SK-N-SH (cell line): ENCODE measurements around the gene MIEN1. TPM values are rescaled to one million over a fixed set of nuclear protein-coding genes. Genes with fewer than 3 reads are reported as not detected.

ENCODE experiments used
- CTCF ChIA-PET: fragments of 300-600, 350-600 bp; formaldehyde crosslinking; extraction: SDS; loops from one replicate; lab custom pipeline; 2021; lab: Yijun Ruan, JAX
- POLR2A ChIA-PET: fragments of 350-600 bp; sonication (Branson Sonifier 250); formaldehyde crosslinking; extraction: SDS; loops from one replicate; lab custom pipeline; 2020; ENCODE audit warnings: antibody characterized with exemption, inconsistent platforms; lab: Yijun Ruan, JAX
- DNase-seq: peaks from one replicate; pipeline ENCODE4 v3.0.0; 2012
- H2AFZ ChIP-seq: fragments of 200-600 bp; sonication (generic); 2 replicates; pipeline ENCODE4 v1.8.1; 2016; ENCODE audit warnings: antibody characterized with exemption, mild to moderate bottlenecking, low read depth
- H3F3A ChIP-seq: fragments of 200-600 bp; sonication (generic); replicated peaks from 2 replicates; pipeline ENCODE3; 2016; ENCODE audit warnings: antibody characterized with exemption, mild to moderate bottlenecking; ENCODE audit not compliant: insufficient read depth
- H3K27ac ChIP-seq, 2 experiments: fragments of 200-500 bp in 1 of 2; fragments of 200-600 bp in 1 of 2; sonication (Bioruptor generic) in 1 of 2; sonication (generic), shearing (Covaris generic) in 1 of 2; 2 replicates each; pipeline versions ENCODE4 v1.5.1 to v1.6.1; 2014 to 2016; ENCODE audit warnings: low read depth in 2 of 2, inconsistent platforms in 1 of 2, low read length in 1 of 2, mild to moderate bottlenecking in 1 of 2, mixed read lengths in 1 of 2
- H3K27me3 ChIP-seq: fragments of 200-600 bp; sonication (generic), shearing (Covaris generic); 2 replicates; pipeline ENCODE4 v1.6.1; 2016; ENCODE audit warnings: mixed run types; ENCODE audit not compliant: insufficient read depth
- H3K36me3 ChIP-seq, 2 experiments: fragments of 200-500 bp in 1 of 2; fragments of 200-600 bp in 1 of 2; sonication (Bioruptor generic) in 1 of 2; sonication (generic) in 1 of 2; replicated peaks in 1 of 2; 2 replicates each; pipeline versions ENCODE3 to v1.5.1; 2014 to 2016; ENCODE audit warnings: low read length in 1 of 2, mild to moderate bottlenecking in 1 of 2; ENCODE audit not compliant: insufficient read depth in 2 of 2, control insufficient read depth in 1 of 2
- H3K4me1 ChIP-seq, 2 experiments: fragments of 200-500 bp in 1 of 2; fragments of 200-600 bp in 1 of 2; sonication (Bioruptor generic) in 1 of 2; sonication (generic), shearing (Covaris generic) in 1 of 2; 2 replicates each; pipeline versions ENCODE4 v1.5.1 to v1.6.1; 2014 to 2016; ENCODE audit warnings: low read depth in 1 of 2, low read length in 1 of 2, mixed run types in 1 of 2; ENCODE audit not compliant: insufficient read depth in 2 of 2, control insufficient read depth in 1 of 2
- H3K4me2 ChIP-seq: fragments of 200-600 bp; sonication (generic), shearing (Covaris generic); 2 replicates; pipeline ENCODE4 v1.6.1; 2017; ENCODE audit warnings: mixed run types
- H3K4me3 ChIP-seq, 2 experiments: fragments of 200-500 bp in 1 of 2; fragments of 200-600 bp in 1 of 2; sonication (Bioruptor generic) in 1 of 2; sonication (generic), shearing (Covaris generic) in 1 of 2; 2 replicates each; pipeline versions ENCODE4 v1.5.1 to v1.8.1; 2014 to 2016; ENCODE audit warnings: low read depth in 2 of 2, inconsistent platforms in 1 of 2, low read length in 1 of 2, mild to moderate bottlenecking in 1 of 2, mixed read lengths in 1 of 2, moderate library complexity in 1 of 2
- H3K79me2 ChIP-seq: fragments of 200-600 bp; sonication (generic); 2 replicates; pipeline ENCODE4 v1.8.1; 2017; ENCODE audit warnings: mild to moderate bottlenecking; ENCODE audit not compliant: insufficient read depth
- H3K9ac ChIP-seq: fragments of 200-600 bp; sonication (generic); 2 replicates; pipeline ENCODE4 v1.6.1; 2017; ENCODE audit warnings: mixed run types
- H3K9me2 ChIP-seq: fragments of 200-600 bp; sonication (generic); 2 replicates; pipeline ENCODE4 v1.6.1; 2017; ENCODE audit warnings: mixed run types
- H3K9me3 ChIP-seq: fragments of 200-600 bp; sonication (generic); 2 replicates; pipeline ENCODE4 v1.6.1; 2017; ENCODE audit warnings: mixed run types, mild to moderate bottlenecking, moderate library complexity
- H4K20me1 ChIP-seq: fragments of 200-600 bp; sonication (generic); 2 replicates; pipeline ENCODE4 v1.6.1; 2017; ENCODE audit warnings: mild to moderate bottlenecking, mixed run types; ENCODE audit not compliant: insufficient read depth
- FOXJ3 ChIP-seq: sonication (generic); formaldehyde crosslinking; IDR thresholded peaks from 2 replicates; pipeline ENCODE4 v1.5.1; 2020; ENCODE audit warnings: mild to moderate bottlenecking, missing genetic modification reagents
- GABPA ChIP-seq: IDR thresholded peaks from 2 replicates; pipeline ENCODE4 v1.4.0; 2012; ENCODE audit warnings: low read depth, mild to moderate bottlenecking
- MEF2A ChIP-seq: IDR thresholded peaks from 2 replicates; pipeline ENCODE4 v1.4.0; 2012; ENCODE audit warnings: low read depth, borderline replicate concordance
- TAF1 ChIP-seq: IDR thresholded peaks from 2 replicates; pipeline ENCODE4 v1.6.1; 2012; ENCODE audit warnings: low read depth, mild to moderate bottlenecking, low read length, moderate library complexity, borderline replicate concordance
- TEAD4 ChIP-seq: IDR thresholded peaks from 2 replicates; pipeline ENCODE4 v1.4.0; 2012; ENCODE audit warnings: mild to moderate bottlenecking, borderline replicate concordance; ENCODE audit not compliant: insufficient read depth
- YY1 ChIP-seq: IDR thresholded peaks from 2 replicates; pipeline ENCODE4 v1.4.0; 2012; ENCODE audit warnings: low read depth, mild to moderate bottlenecking
- WGBS: methylation state at CpG from one replicate; pipeline ENCODE4 v1.1.6; 2017; ENCODE audit warnings: low lambda C conversion rate; 5-methylcytosine and 5-hydroxymethylcytosine counted together
- polyA plus RNA-seq, 3 experiments: library from polyadenylated mRNA; depleted of rRNA; stranded (reverse); fragments of >200 nt; gene quantifications; 2 replicates each; pipeline ENCODE4 v1.2.3, GENCODE V29; 2012
- TF ChIP-seq, protein P1 (sequence below): IDR thresholded peaks from 2 replicates; pipeline ENCODE4 v1.6.1; 2012; ENCODE audit warnings: mild to moderate bottlenecking, low read depth, low read length, moderate library complexity
- TF ChIP-seq, protein P2 (sequence below): IDR thresholded peaks from 2 replicates; pipeline ENCODE4; 2012
- TF ChIP-seq, protein P3 (sequence below): fragments of 150-350 bp; IDR thresholded peaks from 2 replicates; pipeline ENCODE4 v1.6.1; 2017; ENCODE audit warnings: antibody characterized with exemption, low read length, low read depth, borderline replicate concordance

Gene MIEN1
- polyA plus RNA-seq, 1 of the 3 experiments (the other 2 are of a cell fraction) = 100 TPM

DNA sequence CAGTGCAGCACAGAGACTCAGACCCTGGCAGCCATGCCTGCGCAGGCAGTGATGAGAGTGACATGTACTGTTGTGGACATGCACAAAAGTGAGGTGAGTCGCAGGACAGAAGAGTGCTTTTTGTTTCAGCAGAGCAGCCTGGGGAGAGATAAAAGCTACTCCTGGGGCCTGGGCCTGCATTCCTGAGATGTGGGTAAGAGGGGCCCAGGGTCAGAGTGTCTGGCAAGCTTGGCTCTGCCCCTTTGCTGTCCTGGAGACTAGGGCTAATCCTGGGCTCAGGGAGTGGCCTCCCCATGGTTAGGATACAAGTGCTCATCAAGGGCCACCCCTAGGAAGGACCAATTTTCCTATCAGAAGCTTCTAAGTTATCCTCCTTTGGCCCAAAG lies 35.2 kb downstream of the MIEN1 start:
- Histone ChIP-seq H3K4me2 (no peak overlapping the region), H3K9me2 (no peaks in the 10 kb centered on the region), H3K4me3 (no peak overlapping the region), H3K36me3 (no peaks in the 10 kb centered on the region), H3K9ac (no peak overlapping the region), H2AFZ (no peak overlapping the region), H3K79me2 (no peaks in the 10 kb centered on the region), H3K9me3 (no peaks in the 10 kb centered on the region), H3F3A (no peaks in the 10 kb centered on the region), H4K20me1 (no peaks in the 10 kb centered on the region), H3K27ac (no peak overlapping the region), H3K27me3 (no peaks in the 10 kb centered on the region), H3K4me1 (no peaks in the 10 kb centered on the region)
- TF ChIP-seq GABPA (no peak), YY1 (no peak), MEF2A (no peak), TEAD4 (no peak), FOXJ3 (CRISPR knock-in tag) (no peak), TAF1 (no peak)
- TF ChIP-seq, protein P1, sequence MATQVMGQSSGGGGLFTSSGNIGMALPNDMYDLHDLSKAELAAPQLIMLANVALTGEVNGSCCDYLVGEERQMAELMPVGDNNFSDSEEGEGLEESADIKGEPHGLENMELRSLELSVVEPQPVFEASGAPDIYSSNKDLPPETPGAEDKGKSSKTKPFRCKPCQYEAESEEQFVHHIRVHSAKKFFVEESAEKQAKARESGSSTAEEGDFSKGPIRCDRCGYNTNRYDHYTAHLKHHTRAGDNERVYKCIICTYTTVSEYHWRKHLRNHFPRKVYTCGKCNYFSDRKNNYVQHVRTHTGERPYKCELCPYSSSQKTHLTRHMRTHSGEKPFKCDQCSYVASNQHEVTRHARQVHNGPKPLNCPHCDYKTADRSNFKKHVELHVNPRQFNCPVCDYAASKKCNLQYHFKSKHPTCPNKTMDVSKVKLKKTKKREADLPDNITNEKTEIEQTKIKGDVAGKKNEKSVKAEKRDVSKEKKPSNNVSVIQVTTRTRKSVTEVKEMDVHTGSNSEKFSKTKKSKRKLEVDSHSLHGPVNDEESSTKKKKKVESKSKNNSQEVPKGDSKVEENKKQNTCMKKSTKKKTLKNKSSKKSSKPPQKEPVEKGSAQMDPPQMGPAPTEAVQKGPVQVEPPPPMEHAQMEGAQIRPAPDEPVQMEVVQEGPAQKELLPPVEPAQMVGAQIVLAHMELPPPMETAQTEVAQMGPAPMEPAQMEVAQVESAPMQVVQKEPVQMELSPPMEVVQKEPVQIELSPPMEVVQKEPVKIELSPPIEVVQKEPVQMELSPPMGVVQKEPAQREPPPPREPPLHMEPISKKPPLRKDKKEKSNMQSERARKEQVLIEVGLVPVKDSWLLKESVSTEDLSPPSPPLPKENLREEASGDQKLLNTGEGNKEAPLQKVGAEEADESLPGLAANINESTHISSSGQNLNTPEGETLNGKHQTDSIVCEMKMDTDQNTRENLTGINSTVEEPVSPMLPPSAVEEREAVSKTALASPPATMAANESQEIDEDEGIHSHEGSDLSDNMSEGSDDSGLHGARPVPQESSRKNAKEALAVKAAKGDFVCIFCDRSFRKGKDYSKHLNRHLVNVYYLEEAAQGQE = no peak
- TF ChIP-seq, protein P2, sequence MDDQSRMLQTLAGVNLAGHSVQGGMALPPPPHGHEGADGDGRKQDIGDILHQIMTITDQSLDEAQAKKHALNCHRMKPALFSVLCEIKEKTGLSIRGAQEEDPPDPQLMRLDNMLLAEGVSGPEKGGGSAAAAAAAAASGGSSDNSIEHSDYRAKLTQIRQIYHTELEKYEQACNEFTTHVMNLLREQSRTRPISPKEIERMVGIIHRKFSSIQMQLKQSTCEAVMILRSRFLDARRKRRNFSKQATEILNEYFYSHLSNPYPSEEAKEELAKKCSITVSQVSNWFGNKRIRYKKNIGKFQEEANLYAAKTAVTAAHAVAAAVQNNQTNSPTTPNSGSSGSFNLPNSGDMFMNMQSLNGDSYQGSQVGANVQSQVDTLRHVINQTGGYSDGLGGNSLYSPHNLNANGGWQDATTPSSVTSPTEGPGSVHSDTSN = no peak
- POLR2A ChIA-PET = no interaction called here
- 100% methylated on average over 2 of the region's 2 CpGs for WGBS
- CTCF ChIA-PET = interaction anchor here (1.1 to 3.3 kb wide), 3 partner anchors 35 to 73 kb away, joined by 3 to 15 read pairs (median 5); partner anchors contain the start of gene MIEN1
- no peak for DNase-seq

DNA sequence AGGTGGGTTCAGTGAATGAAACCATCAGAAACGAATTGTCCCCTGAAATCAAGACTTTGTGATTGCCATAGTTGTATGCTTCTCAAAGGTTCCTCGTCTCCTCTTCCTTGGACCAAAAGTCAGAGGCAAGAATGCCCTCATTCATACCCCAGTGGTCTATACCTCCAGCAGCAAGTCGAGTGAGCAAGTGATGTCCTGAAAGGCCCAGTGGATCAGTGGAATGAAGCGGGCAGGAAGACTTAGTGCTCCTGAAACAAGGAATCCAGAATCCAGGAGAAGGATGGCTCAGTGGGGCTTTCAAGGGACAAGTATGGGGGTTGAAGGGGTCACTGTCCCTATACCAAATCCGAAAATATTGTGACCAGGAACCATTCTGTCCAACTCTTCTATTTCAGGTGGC lies 35.7 kb downstream of the MIEN1 start:
- no peaks in the 10 kb centered on the region for H3K9me3 ChIP-seq
- no peaks in the 10 kb centered on the region for H3F3A ChIP-seq
- DNase-seq = no peak
- CTCF ChIA-PET = interaction anchor here (1.1 to 3.3 kb wide), 3 partner anchors 36 to 73 kb away, joined by 3 to 15 read pairs (median 5); partner anchors contain the start of gene MIEN1
- H3K4me1 ChIP-seq = no peaks in the 10 kb centered on the region
- H3K4me2 ChIP-seq = no peak overlapping the region
- no peaks in the 10 kb centered on the region for H3K9me2 ChIP-seq
- H4K20me1 ChIP-seq = no peaks in the 10 kb centered on the region
- H3K9ac ChIP-seq = no peak overlapping the region
- no peak overlapping the region for H3K27ac ChIP-seq
- no peak for TF ChIP-seq GABPA
- TF ChIP-seq, protein P3, sequence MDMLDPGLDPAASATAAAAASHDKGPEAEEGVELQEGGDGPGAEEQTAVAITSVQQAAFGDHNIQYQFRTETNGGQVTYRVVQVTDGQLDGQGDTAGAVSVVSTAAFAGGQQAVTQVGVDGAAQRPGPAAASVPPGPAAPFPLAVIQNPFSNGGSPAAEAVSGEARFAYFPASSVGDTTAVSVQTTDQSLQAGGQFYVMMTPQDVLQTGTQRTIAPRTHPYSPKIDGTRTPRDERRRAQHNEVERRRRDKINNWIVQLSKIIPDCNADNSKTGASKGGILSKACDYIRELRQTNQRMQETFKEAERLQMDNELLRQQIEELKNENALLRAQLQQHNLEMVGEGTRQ = no peak
- TF ChIP-seq, all 33 proteins: peak for 0
- POLR2A ChIA-PET = no interaction called here
- no peak overlapping the region for H2AFZ ChIP-seq
- WGBS = 77% methylated on average over 5 of the region's 5 CpGs
- no peaks in the 10 kb centered on the region for H3K79me2 ChIP-seq
- no peaks in the 10 kb centered on the region for H3K36me3 ChIP-seq
- no peak overlapping the region for H3K4me3 ChIP-seq
- no peaks in the 10 kb centered on the region for H3K27me3 ChIP-seq
